H9 (cell line): ENCODE data around the gene GAN. TPM values are rescaled to one million over a fixed set of nuclear protein-coding genes. Genes with fewer than 3 reads are reported as not detected.

Experiments used
- DNase-seq: peaks from one replicate; pipeline ENCODE4 v3.0.0-alpha.2; 2017
- H2AFZ ChIP-seq: one replicate; pipeline ENCODE4 v1.6.1; 2013; ENCODE audit warnings: mild to moderate bottlenecking, low read length, control low read depth, moderate library complexity
- H2AK5ac ChIP-seq: 2 replicates; pipeline ENCODE4 v1.6.1; 2013; ENCODE audit warnings: low read length, control low read depth, mixed read lengths; ENCODE audit not compliant: insufficient read length
- H2BK120ac ChIP-seq: one replicate; pipeline ENCODE4 v1.6.1; 2013; ENCODE audit warnings: low read depth, mild to moderate bottlenecking, low read length, control low read depth, inconsistent platforms; ENCODE audit not compliant: poor library complexity, severe bottlenecking
- H2BK12ac ChIP-seq: 2 replicates; pipeline ENCODE4 v1.6.1; 2013; ENCODE audit warnings: low read length, control low read depth, mixed read lengths, low read depth; ENCODE audit not compliant: insufficient read length
- H2BK15ac ChIP-seq: 2 replicates; pipeline ENCODE4 v1.6.1; 2013; ENCODE audit warnings: low read depth, low read length, control low read depth
- H2BK20ac ChIP-seq: one replicate; pipeline ENCODE4 v1.6.1; 2013; ENCODE audit warnings: low read depth, mild to moderate bottlenecking, low read length, control low read depth, inconsistent platforms; ENCODE audit not compliant: poor library complexity, severe bottlenecking
- H2BK5ac ChIP-seq: 2 replicates; pipeline ENCODE4 v1.6.1; 2013; ENCODE audit warnings: low read length, control low read depth, mixed read lengths; ENCODE audit not compliant: insufficient read length
- H3K14ac ChIP-seq: 2 replicates; pipeline ENCODE4 v1.6.1; 2013; ENCODE audit warnings: low read length, control low read depth; ENCODE audit not compliant: insufficient read depth
- H3K18ac ChIP-seq: 2 replicates; pipeline ENCODE4 v1.6.1; 2013; ENCODE audit warnings: low read depth, mild to moderate bottlenecking, mixed read lengths, low read length, control low read depth; ENCODE audit not compliant: insufficient read length
- H3K23ac ChIP-seq: 2 replicates; pipeline ENCODE4 v1.6.1; 2013; ENCODE audit warnings: low read length, control low read depth, mixed read lengths, low read depth; ENCODE audit not compliant: insufficient read length
- H3K23me2 ChIP-seq: 2 replicates; pipeline ENCODE4 v1.6.1; 2013; ENCODE audit warnings: low read depth, mild to moderate bottlenecking, mixed read lengths, low read length, control low read depth; ENCODE audit not compliant: insufficient read length, poor library complexity, severe bottlenecking
- H3K27ac ChIP-seq: 2 replicates; pipeline ENCODE4 v1.5.1; 2013; ENCODE audit warnings: low read length, control low read depth, mixed read lengths, low read depth; ENCODE audit not compliant: insufficient read length
- H3K27me3 ChIP-seq: 2 replicates; pipeline ENCODE4 v1.6.1; 2013; ENCODE audit warnings: low read length, control low read depth, inconsistent platforms; ENCODE audit not compliant: insufficient read depth
- H3K4ac ChIP-seq: 2 replicates; pipeline ENCODE4 v1.6.1; 2013; ENCODE audit warnings: low read depth, mild to moderate bottlenecking, control low read depth, inconsistent platforms, low read length, moderate library complexity
- H3K4me1 ChIP-seq: 2 replicates; pipeline ENCODE4 v1.6.1; 2013; ENCODE audit warnings: low read length, control low read depth, inconsistent platforms; ENCODE audit not compliant: insufficient read depth
- H3K4me2 ChIP-seq: 2 replicates; pipeline ENCODE4 v1.6.1; 2013; ENCODE audit warnings: low read length, control low read depth, mixed read lengths; ENCODE audit not compliant: insufficient read length, insufficient read depth
- H3K56ac ChIP-seq: 2 replicates; pipeline ENCODE4 v1.6.1; 2013; ENCODE audit warnings: low read depth, mild to moderate bottlenecking, mixed read lengths, low read length, control low read depth; ENCODE audit not compliant: insufficient read length
- H3K79me1 ChIP-seq: 2 replicates; pipeline ENCODE4 v1.6.1; 2013; ENCODE audit warnings: low read depth, mild to moderate bottlenecking, moderate library complexity, low read length, control low read depth, inconsistent platforms; ENCODE audit not compliant: insufficient read depth, poor library complexity, severe bottlenecking
- H3K79me2 ChIP-seq: 2 replicates; pipeline ENCODE4 v1.6.1; 2013; ENCODE audit warnings: low read length, control low read depth, inconsistent platforms; ENCODE audit not compliant: insufficient read depth
- H3K9ac ChIP-seq: 2 replicates; pipeline ENCODE4 v1.6.1; 2013; ENCODE audit warnings: low read length, control low read depth, mixed read lengths; ENCODE audit not compliant: insufficient read length; ENCODE audit errors: extremely low read depth
- H3K9me3 ChIP-seq: one replicate; pipeline ENCODE4 v1.6.1; 2013; ENCODE audit warnings: low read depth, low read length, inconsistent platforms; ENCODE audit not compliant: control insufficient read depth
- H3T11ph ChIP-seq: one replicate; pipeline ENCODE4 v1.6.1; 2013; ENCODE audit warnings: mild to moderate bottlenecking, low read length, control low read depth, inconsistent platforms
- H4K20me1 ChIP-seq: one replicate; pipeline ENCODE4 v1.6.1; 2013; ENCODE audit not compliant: control insufficient read depth, insufficient read length, insufficient read depth
- H4K5ac ChIP-seq: 2 replicates; pipeline ENCODE4 v1.6.1; 2013; ENCODE audit warnings: low read depth, mild to moderate bottlenecking, mixed read lengths, low read length, control low read depth; ENCODE audit not compliant: insufficient read length
- H4K8ac ChIP-seq: replicated peaks from 2 replicates; pipeline ENCODE4 v1.6.1; 2013; ENCODE audit warnings: low read length, control low read depth, mixed read lengths, low read depth; ENCODE audit not compliant: insufficient read length
- H4K91ac ChIP-seq: 2 replicates; pipeline ENCODE4 v1.6.1; 2013; ENCODE audit warnings: low read depth, mild to moderate bottlenecking, moderate library complexity, mixed read lengths, low read length, control low read depth; ENCODE audit not compliant: insufficient read length
- H3K27ac Mint-ChIP-seq, 3 experiments: 2 replicates in 2 of 3; 3 replicates in 1 of 3; pipeline ENCODE4 v1.8.0; 2020 to 2021; ENCODE audit warnings: mixed read lengths in 3 of 3, mild to moderate bottlenecking in 1 of 3, moderate library complexity in 1 of 3
- H3K27me3 Mint-ChIP-seq: 2 replicates; pipeline ENCODE4 v1.8.0; 2021; ENCODE audit warnings: low read depth, mild to moderate bottlenecking, moderate library complexity, mixed read lengths
- H3K36me3 Mint-ChIP-seq, 3 experiments: 2 replicates in 2 of 3; 3 replicates in 1 of 3; pipeline ENCODE4 v1.8.0; 2020 to 2021; ENCODE audit warnings: low read depth in 3 of 3, mixed read lengths in 3 of 3; ENCODE audit not compliant: insufficient read depth in 1 of 3
- H3K4me1 Mint-ChIP-seq, 2 experiments: 2 replicates each; pipeline ENCODE4 v1.8.0; 2020; ENCODE audit warnings: mixed read lengths in 2 of 2
- H3K4me3 Mint-ChIP-seq, 2 experiments: 2 replicates in 1 of 2; 3 replicates in 1 of 2; pipeline ENCODE4 v1.8.0; 2020 to 2021; ENCODE audit warnings: mild to moderate bottlenecking in 2 of 2, mixed read lengths in 2 of 2, moderate library complexity in 1 of 2
- H3K9me3 Mint-ChIP-seq, 2 experiments: 2 replicates in 1 of 2; 3 replicates in 1 of 2; pipeline ENCODE4 v1.8.0; 2020; ENCODE audit warnings: mild to moderate bottlenecking in 2 of 2, mixed read lengths in 2 of 2, moderate library complexity in 1 of 2
- WGBS: extraction: QIAGEN DNeasy Blood & Tissue Kit; methylation state at CpG from one replicate; pipeline ENCODE4 v1.1.7; 2013; ENCODE audit warnings: missing lambda C conversion rate, low lambda C conversion rate, mixed read lengths; ENCODE audit not compliant: insufficient read length; ENCODE audit errors: extremely low coverage; 5-methylcytosine and 5-hydroxymethylcytosine counted together
- total RNA-seq: library from RNA; stranded (reverse); gene quantifications from 2 replicates; pipeline ENCODE4 v1.2.1, GENCODE V29; 2021
- TF ChIP-seq, protein P1 (sequence below): fragments of 200-600 bp; sonication (generic); conservative IDR thresholded peaks from 3 replicates; pipeline ENCODE4 v1.8.0; 2021; ENCODE audit warnings: antibody characterized with exemption, mild to moderate bottlenecking

The GAN gene
- total RNA-seq, 1 experiment from 2014 or later, result 20.9 TPM

DNA sequence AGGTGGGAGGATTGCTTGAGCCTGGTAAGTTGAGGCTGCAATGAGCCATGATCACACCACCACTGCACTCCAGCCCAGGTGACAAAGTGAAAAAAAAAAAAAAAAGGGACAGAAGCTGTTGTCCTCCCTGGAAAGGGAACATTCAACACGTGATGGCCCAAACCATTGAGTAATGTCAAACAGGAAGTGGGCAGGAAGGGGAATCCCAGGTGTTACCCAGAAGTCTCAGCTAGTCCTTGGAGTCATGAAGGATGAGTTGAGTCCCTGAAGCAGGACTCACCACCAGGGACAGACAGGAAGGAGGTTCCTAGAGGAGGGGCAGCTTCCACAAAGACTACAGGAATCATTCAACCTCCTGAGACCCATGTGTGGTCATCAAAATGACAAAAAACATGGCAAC lies 110.0 kb downstream of the GAN start:
- H3K79me1 ChIP-seq, result no peaks in the 10 kb centered on the region
- H3T11ph ChIP-seq, result no peak overlapping the region
- no peak overlapping the region for H3K14ac ChIP-seq
- no peak overlapping the region for H2BK120ac ChIP-seq
- no peak for DNase-seq
- H2BK20ac ChIP-seq, result no peak overlapping the region
- H4K20me1 ChIP-seq, result no peaks in the 10 kb centered on the region
- no peaks in the 10 kb centered on the region; the same call in 1 of the 2 replicates for H3K27me3 ChIP-seq
- no peak overlapping the region for H3K4me3 Mint-ChIP-seq
- no peak overlapping the region for H4K91ac ChIP-seq
- no peaks in the 10 kb centered on the region for H3K79me2 ChIP-seq
- H3K23me2 ChIP-seq, result no peaks in the 10 kb centered on the region
- no peak overlapping the region for H3K18ac ChIP-seq
- H3K56ac ChIP-seq, result no peak overlapping the region
- TF ChIP-seq, protein P1, sequence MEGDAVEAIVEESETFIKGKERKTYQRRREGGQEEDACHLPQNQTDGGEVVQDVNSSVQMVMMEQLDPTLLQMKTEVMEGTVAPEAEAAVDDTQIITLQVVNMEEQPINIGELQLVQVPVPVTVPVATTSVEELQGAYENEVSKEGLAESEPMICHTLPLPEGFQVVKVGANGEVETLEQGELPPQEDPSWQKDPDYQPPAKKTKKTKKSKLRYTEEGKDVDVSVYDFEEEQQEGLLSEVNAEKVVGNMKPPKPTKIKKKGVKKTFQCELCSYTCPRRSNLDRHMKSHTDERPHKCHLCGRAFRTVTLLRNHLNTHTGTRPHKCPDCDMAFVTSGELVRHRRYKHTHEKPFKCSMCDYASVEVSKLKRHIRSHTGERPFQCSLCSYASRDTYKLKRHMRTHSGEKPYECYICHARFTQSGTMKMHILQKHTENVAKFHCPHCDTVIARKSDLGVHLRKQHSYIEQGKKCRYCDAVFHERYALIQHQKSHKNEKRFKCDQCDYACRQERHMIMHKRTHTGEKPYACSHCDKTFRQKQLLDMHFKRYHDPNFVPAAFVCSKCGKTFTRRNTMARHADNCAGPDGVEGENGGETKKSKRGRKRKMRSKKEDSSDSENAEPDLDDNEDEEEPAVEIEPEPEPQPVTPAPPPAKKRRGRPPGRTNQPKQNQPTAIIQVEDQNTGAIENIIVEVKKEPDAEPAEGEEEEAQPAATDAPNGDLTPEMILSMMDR, result no peak
- H3K4me2 ChIP-seq, result no peak overlapping the region
- H2BK5ac ChIP-seq, result no peak overlapping the region
- H3K9me3 ChIP-seq, result no peaks in the 10 kb centered on the region
- H3K4me1 Mint-ChIP-seq, result peaks cover 5 to 6% of the 10 kb centered on the region in 2 experiments
- no peaks in the 10 kb centered on the region for H3K4me1 ChIP-seq
- no peak overlapping the region for H3K9ac ChIP-seq
- H3K4ac ChIP-seq, result no peak overlapping the region
- no CpG with 5 or more reads among the region's 1 CpG for WGBS
- H2AK5ac ChIP-seq, result no peak overlapping the region
- H4K5ac ChIP-seq, result no peak overlapping the region
- no peak overlapping the region for H3K23ac ChIP-seq
- H2BK12ac ChIP-seq, result no peak overlapping the region
- no peaks in the 10 kb centered on the region for H3K36me3 Mint-ChIP-seq
- H2AFZ ChIP-seq, result no peak overlapping the region
- peaks cover 2% of the 10 kb centered on the region; the same call in 1 of the 2 replicates for H3K27me3 Mint-ChIP-seq
- no peak overlapping the region for H3K27ac ChIP-seq
- H3K9me3 Mint-ChIP-seq, result peaks cover 0 to 6% of the 10 kb centered on the region in 2 experiments; a peak in 2 of 5 replicates
- H3K27ac Mint-ChIP-seq, result no peak overlapping the region
- no peak overlapping the region for H4K8ac ChIP-seq
- no peak overlapping the region for H2BK15ac ChIP-seq
